Prostate gland (tissue), 2 donors: ENCODE results near the gene FCHSD2.

ENCODE experiments used
- CTCF ChIP-seq, 4 experiments: fragments of 200-600 bp in 2 of 4; fragments of 450-650 bp in 2 of 4; sonication (generic) in 2 of 4; IDR thresholded peaks; 1 replicate in 3 of 4; 2 replicates in 1 of 4; pipeline ENCODE4 v1.5.1; 2016 to 2019; ENCODE audit warnings: antibody characterized with exemption in 4 of 4, mild to moderate bottlenecking in 2 of 4, moderate library complexity in 2 of 4
- POLR2A ChIP-seq: fragments of 450-650 bp; IDR thresholded peaks from one replicate; pipeline ENCODE4 v1.6.1; 2016; ENCODE audit warnings: antibody characterized with exemption, mild to moderate bottlenecking

- TF ChIP-seq CTCF (IDR thresholded peaks at IDR 0.05) (no peak), POLR2A (no peak)
Observed at GRCh38 chr11:72897506-72897905, 244.6 kb downstream of the FCHSD2 start.
